CD4-positive, alpha-beta T cell treated with Interleukin-6 at 100 ng/mL for 8 hours (primary cell): ENCODE measurements around the gene TRAF3.
A peak's percentile ranks its signal among the peaks of the same experiment; 100 is the strongest.

ENCODE experiments used
- DNase-seq: peaks from one replicate; pipeline ENCODE4 v3.0.0-alpha.2; 2020; ENCODE audit warnings: mixed read lengths, low spot score

The TRAF3 gene

GRCh38 chr14:102778338-102779083 is 1.3 kb downstream of the TRAF3 start:
- no peak for DNase-seq

GRCh38 chr14:102779084-102779462 is 1.8 kb downstream of the TRAF3 start:
- DNase-seq = no peak

- DNase-seq = no peak
Observed at GRCh38 chr14:102779574-102780315, 2.5 kb downstream of the TRAF3 start.

- no peak for DNase-seq
Observed at GRCh38 chr14:102781063-102781462, 3.8 kb downstream of the TRAF3 start.

- DNase-seq = no peak
Observed at GRCh38 chr14:102782974-102783373, 5.7 kb downstream of the TRAF3 start.

- no peak for DNase-seq
Observed at GRCh38 chr14:102784892-102785594, 7.8 kb downstream of the TRAF3 start.

- DNase-seq = no peak
Observed at GRCh38 chr14:102785595-102785963, 8.3 kb downstream of the TRAF3 start.

- no peak for DNase-seq
Observed at GRCh38 chr14:102786768-102787167, 9.5 kb downstream of the TRAF3 start.

GRCh38 chr14:102789349-102789748 is 12.1 kb downstream of the TRAF3 start:
- no peak for DNase-seq

- no peak for DNase-seq
Observed at GRCh38 chr14:102793531-102794328, 16.5 kb downstream of the TRAF3 start.

- peak; percentile 29 for DNase-seq
Observed at GRCh38 chr14:102795060-102795925, 18.0 kb downstream of the TRAF3 start.

GRCh38 chr14:102796661-102797190 is 19.5 kb downstream of the TRAF3 start:
- DNase-seq = no peak

- no peak for DNase-seq
Observed at GRCh38 chr14:102798926-102799325, 21.7 kb downstream of the TRAF3 start.

- no peak for DNase-seq
Observed at GRCh38 chr14:102799684-102800562, 22.7 kb downstream of the TRAF3 start.

GRCh38 chr14:102802834-102803523 is 25.7 kb downstream of the TRAF3 start:
- no peak for DNase-seq

GRCh38 chr14:102804858-102805257 is 27.6 kb downstream of the TRAF3 start:
- DNase-seq = no peak

- peak; percentile 26 for DNase-seq
Observed at GRCh38 chr14:102805371-102805891, 28.2 kb downstream of the TRAF3 start.

- no peak for DNase-seq
Observed at GRCh38 chr14:102805941-102806340, 28.7 kb downstream of the TRAF3 start.

- no peak for DNase-seq
Observed at GRCh38 chr14:102806447-102806846, 29.2 kb downstream of the TRAF3 start.
